Measurements from ENCODE around the gene EMP2. TPM values are rescaled to one million over a fixed set of nuclear protein-coding genes. Genes with fewer than 3 reads are reported as not detected.

EMP2 gene
- total RNA-seq, 6 donors from 2014 or later, result 261 to 1,020 (median 640) TPM

- TF ChIP-seq EP300 (IDR thresholded peaks at IDR 0.05) (no peak), CTCF (IDR thresholded peaks at IDR 0.05) (no peak), POLR2AphosphoS5 (IDR thresholded peaks at IDR 0.05) (peak; percentile 28 to 30), POLR2A (IDR thresholded peaks at IDR 0.05) (peak in 1 of 4 donors; percentile 8)
- peaks cover 0 to 4% (median 0%) of the 10 kb centered on the region in 4 donors for H3K36me3 ChIP-seq
- WGBS, 2 donors, result 35 to 44% methylated on average over 21 of the region's 25 CpGs
- peak overlapping the region; percentile 84 to 91 (median 88) for H3K27ac ChIP-seq
- peak; percentile 62 to 66 for ATAC-seq (ENCODE audit: low FRiP score in 2 of 2)
- no peaks in the 10 kb centered on the region for H3K27me3 ChIP-seq
- H3K4me1 ChIP-seq, result peaks cover 46 to 79% (median 74%) of the 10 kb centered on the region in 4 donors
- H3K4me3 ChIP-seq, result peak overlapping the region in 3 of 4 donors; percentile 8 to 35 (median 20)
- peaks cover 0 to 6% (median 0%) of the 10 kb centered on the region in 4 donors for H3K9me3 ChIP-seq
- peak; percentile 69 to 81 for DNase-seq
These were observed 21.4 kb downstream of the EMP2 start for GRCh38 chr16:10558746-10559641.

- peaks cover 0 to 6% (median 0%) of the 10 kb centered on the region in 4 donors for H3K9me3 ChIP-seq
- H3K4me1 ChIP-seq, result peaks cover 48 to 81% (median 74%) of the 10 kb centered on the region in 4 donors
- peak overlapping the region in 2 of 4 donors; percentile 20 to 35 for H3K4me3 ChIP-seq
- no peaks in the 10 kb centered on the region for H3K27me3 ChIP-seq
- peak overlapping the region; percentile 84 to 91 (median 88) for H3K27ac ChIP-seq
- no peak for DNase-seq
- WGBS, 2 donors, result 24 to 34% methylated on average over 7 of the region's 7 CpGs
- TF ChIP-seq POLR2A (IDR thresholded peaks at IDR 0.05), result no peak
- TF ChIP-seq CTCF (IDR thresholded peaks at IDR 0.05), result no peak
- no peak for TF ChIP-seq EP300 (IDR thresholded peaks at IDR 0.05)
- TF ChIP-seq POLR2AphosphoS5 (IDR thresholded peaks at IDR 0.05), result no peak
- ATAC-seq (ENCODE audit: low FRiP score in 2 of 2), result no peak
- H3K36me3 ChIP-seq, result peaks cover 0 to 4% (median 0%) of the 10 kb centered on the region in 4 donors
These were observed 22.1 kb downstream of the EMP2 start for GRCh38 chr16:10558305-10558704.

- Histone ChIP-seq H3K9me3 (peaks cover 0 to 6% (median 0%) of the 10 kb centered on the region in 4 donors), H3K4me1 (peaks cover 54 to 78% (median 74%) of the 10 kb centered on the region in 4 donors), H3K4me3 (peak overlapping the region in 1 of 4 donors; percentile 35), H3K27me3 (no peaks in the 10 kb centered on the region), H3K27ac (peak overlapping the region; percentile 84 to 91 (median 88)), H3K36me3 (peaks cover 0 to 3% (median 0%) of the 10 kb centered on the region in 4 donors)
- no peak for TF ChIP-seq POLR2AphosphoS5 (IDR thresholded peaks at IDR 0.05)
- TF ChIP-seq EP300 (IDR thresholded peaks at IDR 0.05), result no peak
- TF ChIP-seq CTCF (IDR thresholded peaks at IDR 0.05), result no peak
- TF ChIP-seq POLR2A (IDR thresholded peaks at IDR 0.05), result no peak
- WGBS, 2 donors, result 88 to 89% methylated on average over 5 of the region's 5 CpGs
- DNase-seq (no peak), ATAC-seq (ENCODE audit: low FRiP score in 2 of 2) (no peak)
These were observed 22.6 kb downstream of the EMP2 start for GRCh38 chr16:10557750-10558149.

GRCh38 chr16:10556236-10556635 is 24.2 kb downstream of the EMP2 start:
- ATAC-seq (ENCODE audit: low FRiP score in 2 of 2) (no peak), DNase-seq (no peak)
- no peaks in the 10 kb centered on the region for H3K27me3 ChIP-seq
- no peaks in the 10 kb centered on the region for H3K36me3 ChIP-seq
- peaks cover 63 to 78% (median 73%) of the 10 kb centered on the region in 4 donors for H3K4me1 ChIP-seq
- no peaks in the 10 kb centered on the region for H3K9me3 ChIP-seq
- H3K4me3 ChIP-seq, result no peak overlapping the region
- no peak for TF ChIP-seq POLR2AphosphoS5 (IDR thresholded peaks at IDR 0.05)
- TF ChIP-seq POLR2A (IDR thresholded peaks at IDR 0.05), result no peak
- TF ChIP-seq EP300 (IDR thresholded peaks at IDR 0.05), result no peak
- TF ChIP-seq CTCF (IDR thresholded peaks at IDR 0.05), result no peak
- H3K27ac ChIP-seq, result peak overlapping the region in 2 of 4 donors; percentile 84 to 90
- 90 to 93% methylated on average over 3 of the region's 3 CpGs for WGBS, 2 donors
